NCI-H510A (cell line): Measurements from ENCODE around the gene ZNF621.

ENCODE experiments used
- DNase-seq: peaks from one replicate; lab custom pipeline; 2025; lab: John Stamatoyannopoulos, UW

ZNF621 gene

DNA sequence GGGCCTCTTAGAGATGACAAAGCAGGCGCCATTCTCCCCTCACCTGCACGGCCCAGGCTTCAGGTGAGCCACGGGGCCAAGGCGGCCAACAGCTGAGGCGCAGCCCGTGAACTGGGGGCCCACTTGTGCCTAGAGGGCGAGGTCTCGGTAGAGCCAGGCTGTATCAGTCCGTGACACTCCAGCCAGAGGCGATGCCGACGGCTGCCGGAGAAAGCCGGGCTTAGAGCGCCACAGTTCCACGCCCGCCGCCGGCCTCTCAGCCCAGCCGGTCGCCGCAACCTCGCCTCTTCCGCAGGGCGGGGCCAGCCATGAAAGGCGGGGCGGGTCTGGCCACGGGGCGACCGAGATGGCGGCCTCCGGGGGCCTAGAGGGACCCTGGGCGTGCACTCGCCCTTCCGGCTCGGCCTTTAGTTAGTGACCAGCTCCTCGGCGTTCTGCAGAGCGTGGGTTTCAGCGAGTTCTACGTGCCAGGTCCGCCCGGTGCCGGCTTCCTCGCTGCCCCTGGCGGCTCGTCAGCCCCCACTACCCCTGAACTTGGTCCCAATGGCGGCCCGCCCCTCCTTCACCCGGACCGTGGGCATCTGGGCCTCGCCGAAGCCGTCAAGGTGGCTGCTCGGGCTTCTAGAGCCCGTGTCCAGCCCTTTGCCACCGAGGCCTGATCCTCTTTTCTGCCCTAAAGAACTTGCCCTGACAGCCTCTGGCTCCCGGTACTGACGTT is at the start of gene ZNF621:
Gene ZNF621 (plus strand): TSS at position 393 of the 718 bp plus-strand sequence. CDS start 881 bp downstream, outside the sequence.
- peak; percentile 42 for DNase-seq

DNA sequence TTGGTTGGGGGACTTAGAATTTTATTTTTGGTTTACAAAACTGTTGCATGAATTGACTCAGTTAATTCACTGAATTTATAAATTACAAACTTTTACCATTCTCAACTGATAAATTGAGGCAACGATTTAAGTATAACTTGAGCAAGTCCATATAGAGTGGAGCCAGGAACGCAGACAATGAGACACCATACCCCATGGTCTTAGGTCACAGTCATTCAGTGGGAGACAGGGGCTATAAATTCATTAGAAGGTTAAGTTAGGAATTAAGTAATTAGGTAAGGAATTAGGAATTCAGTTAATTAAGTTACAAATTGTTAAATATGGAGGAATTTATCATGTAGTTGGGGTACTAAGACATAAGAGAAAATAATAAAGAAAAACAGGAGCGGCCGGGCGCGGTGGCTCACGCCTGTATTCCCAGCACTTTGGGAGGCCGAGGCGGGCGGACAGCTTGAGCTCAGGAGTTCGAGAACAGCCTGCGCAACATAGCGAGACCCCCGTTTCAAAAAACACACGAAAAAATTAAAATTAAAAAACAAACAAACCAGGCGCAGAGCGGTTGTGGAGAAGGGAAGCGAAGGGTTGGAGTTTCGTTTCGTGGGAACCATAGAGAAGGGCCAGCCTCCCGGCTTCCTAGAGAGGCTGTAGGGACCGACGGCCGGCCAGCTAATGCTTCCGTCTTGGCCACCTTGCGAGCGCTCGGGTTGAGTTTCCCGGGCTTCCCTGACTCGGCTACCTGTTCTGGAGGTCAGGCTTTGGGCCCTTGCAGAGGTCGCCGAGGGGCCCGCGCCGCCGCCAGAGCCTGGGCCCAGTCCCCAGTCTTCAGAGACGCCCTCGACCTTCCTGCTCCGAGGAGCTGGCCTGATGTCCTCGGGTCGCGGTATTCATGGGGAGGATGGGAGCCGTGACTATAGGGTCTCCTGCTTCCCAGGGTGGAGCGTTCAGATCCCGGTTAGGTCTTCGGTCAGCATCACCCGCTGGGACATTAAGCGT is 48.0 kb upstream of the ZNF621 start, which contains the start of gene ZNF619:
Gene ZNF619 (plus strand): TSS at position 645 of the 993 bp plus-strand sequence. CDS start 858 bp downstream, outside the sequence.
- peak; percentile 27 for DNase-seq

DNA sequence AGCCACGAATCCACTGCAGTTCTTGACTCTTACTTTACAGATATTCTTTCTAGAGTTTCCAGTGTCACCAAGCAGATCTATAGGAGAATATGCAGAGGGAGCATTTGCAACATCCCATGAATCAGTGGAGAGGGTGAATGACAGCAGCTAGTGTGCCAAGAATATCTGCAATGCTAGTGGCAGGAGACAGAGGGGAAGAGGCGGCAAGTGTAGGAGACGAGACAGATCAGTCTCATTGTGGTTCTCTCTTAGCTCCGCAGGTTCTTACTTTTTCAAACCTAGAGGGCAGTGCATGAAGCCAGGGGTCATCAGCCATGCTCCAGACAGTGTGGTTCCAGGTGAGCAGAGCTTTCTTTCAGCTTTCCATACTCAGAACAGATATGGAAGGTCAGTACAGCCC is 47.1 kb upstream of the ZNF621 start:
- no peak for DNase-seq

DNA sequence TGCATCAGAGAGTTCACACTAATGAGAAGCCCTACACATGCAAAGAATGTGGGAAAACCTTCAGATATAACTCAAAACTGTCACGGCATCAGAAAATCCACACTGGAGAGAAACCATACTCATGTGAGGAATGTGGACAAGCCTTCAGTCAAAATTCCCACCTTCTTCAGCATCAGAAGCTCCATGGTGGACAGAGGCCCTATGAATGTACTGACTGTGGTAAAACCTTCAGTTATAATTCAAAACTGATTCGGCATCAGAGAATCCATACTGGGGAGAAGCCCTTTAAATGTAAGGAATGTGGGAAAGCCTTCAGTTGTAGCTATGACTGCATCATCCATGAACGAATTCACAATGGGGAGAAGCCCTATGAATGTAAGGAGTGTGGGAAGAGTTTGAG is 37.6 kb upstream of the ZNF621 start:
- no peak for DNase-seq

DNA sequence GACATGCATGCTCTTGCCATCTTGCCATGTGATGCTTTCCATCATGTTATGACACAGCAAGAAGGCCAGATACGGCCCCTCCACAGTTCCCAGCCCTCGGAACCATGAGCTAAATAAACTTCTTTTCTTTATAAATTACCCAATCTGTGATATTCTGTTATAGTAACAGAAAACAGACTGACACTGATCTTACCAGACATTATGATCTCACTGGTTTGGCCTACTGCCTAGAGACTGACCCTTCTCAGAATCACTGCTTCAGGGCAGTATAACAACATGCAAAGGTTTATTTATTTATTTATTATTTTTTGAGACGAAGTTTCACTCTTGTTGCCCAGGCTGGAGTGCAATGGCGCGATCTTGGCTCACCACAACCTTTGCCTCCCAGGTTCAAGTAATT is 33.8 kb upstream of the ZNF621 start:
- no peak for DNase-seq

DNA sequence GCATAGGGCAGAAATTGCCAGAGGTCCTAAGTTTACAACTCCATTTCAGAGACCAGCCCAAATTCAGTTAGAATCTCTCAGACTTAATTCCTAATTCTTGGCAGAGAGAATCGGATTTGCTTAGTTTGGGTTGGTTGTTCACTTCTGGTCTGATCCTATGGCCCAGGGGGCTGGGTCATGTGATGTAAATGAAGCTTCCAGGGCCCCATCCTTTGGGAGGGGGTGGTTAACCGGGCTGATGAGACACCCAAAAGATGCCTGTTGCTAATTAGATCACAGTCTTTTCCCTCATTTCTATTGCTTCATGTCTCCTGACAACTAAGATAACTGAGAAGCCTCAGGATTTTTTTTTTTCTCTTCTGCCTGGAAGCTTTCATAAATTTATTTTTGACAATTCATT is 30.1 kb upstream of the ZNF621 start:
- no peak for DNase-seq

DNA sequence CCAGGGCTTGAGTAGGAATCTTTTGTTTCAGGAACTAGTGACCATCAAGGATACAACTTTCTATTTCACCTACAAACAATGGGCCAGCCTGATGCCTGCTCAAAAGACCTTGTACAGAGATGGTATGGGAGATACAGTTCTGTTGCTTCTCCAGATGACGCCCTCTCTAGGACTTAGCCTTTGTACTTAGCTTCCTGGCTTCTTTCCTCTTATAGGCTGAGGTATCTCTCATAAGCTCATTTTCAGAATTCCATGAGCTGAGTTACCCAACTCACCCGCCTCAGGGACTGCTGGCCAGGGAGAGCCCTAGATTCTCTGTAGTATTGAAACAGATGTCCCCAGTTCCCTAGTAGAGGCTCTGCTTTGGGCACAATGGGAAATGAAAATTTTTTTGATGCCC is 27.5 kb upstream of the ZNF621 start:
- no peak for DNase-seq

DNA sequence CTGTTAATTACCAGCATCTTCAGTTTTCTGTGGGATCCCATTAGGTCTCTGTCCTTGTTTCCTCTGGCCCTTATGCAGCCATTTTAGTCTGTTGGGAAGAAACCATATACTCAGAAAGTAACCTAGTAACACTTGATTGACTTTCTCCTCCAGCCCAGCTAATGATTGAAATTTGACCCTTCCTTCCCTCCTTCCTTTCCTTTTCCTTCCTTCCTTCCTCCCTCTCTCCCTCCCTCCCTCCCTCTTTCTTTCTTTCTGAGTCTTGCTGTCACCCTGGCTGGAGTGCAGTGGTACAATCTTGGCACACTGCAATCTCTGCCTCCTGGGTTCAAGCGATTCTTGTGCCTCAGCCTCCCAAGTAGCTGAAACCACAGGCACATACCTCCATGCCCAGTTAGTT is 24.8 kb upstream of the ZNF621 start:
- DNase-seq, result no peak

DNA sequence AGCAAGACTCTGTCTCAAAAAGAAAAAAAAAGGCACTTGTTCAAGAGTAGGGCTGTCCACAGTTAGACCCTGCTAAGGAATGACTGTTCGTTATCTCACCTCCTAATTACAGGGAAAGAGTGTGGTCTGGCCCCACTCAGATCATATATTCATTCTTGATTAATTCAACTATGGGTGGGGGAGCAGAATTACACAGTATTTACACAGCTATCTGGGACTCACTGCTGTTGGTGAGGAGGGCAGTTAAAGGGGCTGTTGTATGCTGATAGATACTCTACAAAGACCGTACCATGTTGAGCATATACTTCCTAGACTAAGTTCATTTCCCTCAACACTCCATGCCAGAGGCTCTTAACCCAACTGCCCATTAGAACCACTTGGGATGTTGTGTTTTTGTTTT is 22.7 kb upstream of the ZNF621 start:
- DNase-seq, result no peak

DNA sequence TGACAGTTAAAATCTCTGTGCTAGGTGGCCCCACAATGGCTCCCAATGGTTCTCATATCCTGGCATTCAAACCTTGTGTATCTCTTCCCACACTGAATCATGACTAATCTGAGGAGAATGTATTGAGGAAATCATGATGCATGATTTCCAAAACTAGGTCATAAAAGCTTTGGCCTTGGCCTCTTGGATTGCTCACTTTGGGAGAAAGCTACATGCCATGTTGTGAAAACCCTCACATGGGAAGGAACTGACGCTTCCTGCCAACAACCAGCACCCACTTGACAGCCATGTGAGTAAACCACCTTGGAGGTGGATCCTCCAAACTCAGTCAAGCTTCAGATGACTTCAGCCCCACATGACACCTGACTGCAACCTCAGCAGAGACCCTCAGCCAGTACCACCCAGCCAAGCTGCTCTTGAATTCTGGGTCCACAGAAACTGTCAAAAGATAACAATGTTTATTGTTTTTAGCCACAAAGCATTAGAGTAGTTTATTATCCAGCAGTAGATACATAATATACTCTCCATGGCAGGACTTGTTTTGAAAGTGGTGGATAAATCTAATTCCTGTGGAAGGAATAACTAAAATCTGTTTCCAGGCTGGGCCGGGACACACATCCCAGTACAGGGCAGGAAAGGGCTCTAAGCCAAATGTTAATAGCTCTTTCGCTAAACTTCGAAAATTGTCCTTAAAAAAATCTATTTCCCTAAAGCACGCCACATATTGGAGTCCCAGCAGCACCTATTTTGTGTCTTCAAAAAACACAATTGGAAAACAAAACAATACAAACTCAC is 19.9 kb upstream of the ZNF621 start:
- DNase-seq, result no peak

DNA sequence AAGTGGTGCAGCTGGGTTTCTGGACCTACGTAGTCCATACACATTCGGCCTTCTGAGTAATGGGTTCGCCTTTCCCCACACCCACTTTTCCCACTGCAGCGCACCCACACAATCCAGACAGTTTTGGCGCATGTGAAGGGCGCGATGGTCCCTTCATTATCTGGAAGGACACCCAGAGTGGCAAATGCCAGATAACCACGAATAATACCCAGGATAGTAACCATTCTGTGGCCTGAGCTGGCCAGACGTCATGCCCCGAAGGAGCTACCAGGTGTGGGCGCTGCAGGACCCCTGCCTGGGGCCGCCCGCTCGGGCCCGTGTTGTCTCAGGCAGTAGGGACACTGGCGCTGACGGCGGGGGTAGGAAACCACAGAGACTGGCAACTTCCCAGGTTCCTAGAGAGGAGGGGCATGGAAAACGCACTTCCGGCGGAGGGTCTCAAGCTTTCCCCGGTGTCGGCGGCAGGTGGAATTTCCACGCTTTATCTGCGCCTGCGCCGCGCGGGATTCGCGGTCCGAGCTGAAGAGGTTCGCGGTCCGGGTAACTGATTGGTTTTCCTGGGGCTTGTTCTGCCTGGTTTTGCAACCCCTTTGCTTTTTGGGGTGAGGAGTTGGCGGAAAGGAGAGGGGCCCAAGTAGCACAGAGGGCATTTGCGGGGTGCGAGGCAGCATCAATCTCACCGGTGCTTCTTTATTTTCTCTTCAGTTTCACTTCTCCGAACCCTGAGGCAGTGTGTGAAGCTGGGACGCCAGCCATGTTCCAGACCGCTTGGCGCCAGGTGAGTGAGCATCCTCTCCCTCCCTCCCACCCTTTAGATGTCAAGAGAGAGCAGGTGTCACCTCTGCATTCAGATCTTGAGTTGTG is 18.9 kb upstream of the ZNF621 start, which contains the start of gene ZNF620:
Gene ZNF620 (plus strand): TSS at position 441 of the 864 bp plus-strand sequence. CDS start 314 bp downstream, at position 755.
- DNase-seq, result peak; percentile 54

DNA sequence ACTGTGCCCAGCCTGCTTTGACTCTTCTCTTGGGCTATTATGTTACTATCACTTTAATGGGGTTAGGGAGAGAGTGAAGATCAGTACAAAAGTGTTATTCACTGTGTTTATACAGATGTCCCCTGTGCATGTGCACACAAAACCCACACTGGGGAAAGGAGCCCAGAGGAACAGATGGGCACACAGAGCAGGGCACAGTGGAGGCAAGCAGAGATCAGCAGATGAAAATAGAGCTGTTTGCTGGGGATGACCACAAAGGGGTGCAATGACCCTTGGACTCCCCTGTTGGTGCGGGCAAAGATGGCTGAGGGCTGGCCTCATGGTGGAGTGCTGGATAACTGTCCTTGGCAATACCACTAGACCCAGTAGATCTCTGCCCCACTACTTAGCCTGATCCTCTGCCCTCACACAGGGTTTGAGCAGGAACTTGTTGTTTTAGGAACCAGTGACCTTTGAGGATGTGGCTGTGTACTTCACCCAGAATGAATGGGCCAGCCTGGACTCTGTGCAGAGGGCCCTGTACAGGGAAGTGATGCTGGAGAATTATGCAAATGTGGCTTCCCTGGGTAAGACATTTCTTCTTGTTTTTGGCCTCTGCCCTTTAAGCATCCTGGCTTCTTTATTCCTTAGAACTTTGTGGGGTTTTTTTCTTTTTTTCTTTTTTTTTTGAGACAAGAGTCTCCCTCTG is 13.6 kb upstream of the ZNF621 start:
- no peak for DNase-seq

DNA sequence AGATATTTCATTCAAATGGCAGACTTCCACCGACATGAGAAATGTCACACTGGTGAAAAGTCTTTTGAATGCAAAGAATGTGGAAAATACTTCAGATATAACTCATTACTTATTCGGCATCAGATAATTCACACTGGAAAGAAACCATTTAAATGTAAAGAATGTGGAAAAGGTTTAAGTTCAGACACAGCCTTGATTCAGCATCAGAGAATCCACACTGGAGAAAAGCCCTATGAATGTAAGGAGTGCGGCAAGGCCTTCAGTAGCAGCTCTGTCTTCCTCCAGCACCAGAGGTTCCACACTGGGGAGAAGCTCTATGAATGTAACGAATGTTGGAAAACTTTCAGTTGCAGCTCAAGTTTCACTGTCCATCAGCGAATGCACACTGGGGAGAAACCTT is 8.6 kb upstream of the ZNF621 start:
- no peak for DNase-seq

DNA sequence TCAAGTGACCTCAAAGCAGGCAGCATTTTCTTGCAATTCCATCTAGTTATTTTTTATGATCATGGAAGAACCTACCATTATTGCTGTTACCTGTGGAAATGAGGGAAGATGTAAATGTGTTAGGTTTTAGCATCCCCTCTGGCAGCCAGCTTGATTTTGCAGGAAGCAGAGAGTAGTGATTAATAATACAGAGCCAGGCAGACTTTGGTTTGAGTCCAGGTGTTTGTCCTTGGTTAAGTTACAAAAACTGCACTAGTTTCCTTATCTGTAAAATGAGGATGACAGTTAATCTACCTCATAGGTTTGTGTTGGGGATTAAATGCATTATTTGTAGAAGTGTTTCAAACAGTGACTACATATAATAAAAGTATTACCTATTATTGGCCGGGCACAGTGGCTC is 6.7 kb upstream of the ZNF621 start:
- no peak for DNase-seq

DNA sequence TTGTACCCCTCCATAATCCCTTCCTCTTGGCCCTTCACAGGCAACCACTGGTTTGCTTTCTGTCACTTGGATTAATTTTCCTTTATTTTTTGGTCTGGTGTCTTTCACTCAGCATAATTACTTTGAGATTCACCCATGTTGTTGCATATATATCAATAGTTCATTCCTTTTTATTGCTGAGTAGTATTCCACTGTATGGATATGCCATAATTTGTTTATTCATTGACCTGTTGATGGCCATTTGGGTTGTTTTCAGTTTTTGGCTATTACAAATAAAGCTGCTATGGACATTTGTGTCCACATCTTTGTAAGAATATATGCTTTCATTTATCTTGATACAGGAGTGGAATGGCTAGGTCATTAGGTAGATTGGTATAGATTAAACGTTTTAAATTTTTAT is 5.9 kb upstream of the ZNF621 start:
- no peak for DNase-seq

DNA sequence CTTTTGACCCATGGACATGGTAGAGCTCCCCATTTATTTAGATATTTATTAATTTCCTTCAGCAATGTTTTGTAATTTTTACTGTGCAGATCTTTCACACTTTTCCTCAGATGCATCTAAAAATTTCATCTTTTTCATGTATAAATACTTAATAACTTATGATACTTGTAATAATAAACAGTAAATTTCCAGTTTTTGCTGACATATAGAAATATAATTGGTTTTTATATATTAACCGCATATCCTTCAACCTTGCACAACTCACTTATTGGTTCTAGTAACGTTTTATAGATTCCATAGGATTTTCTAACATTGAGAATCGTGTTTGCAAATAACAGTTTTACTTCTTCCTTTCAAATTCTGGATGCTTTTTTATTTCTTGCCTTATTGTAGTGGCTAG is 3.5 kb upstream of the ZNF621 start:
- no peak for DNase-seq

DNA sequence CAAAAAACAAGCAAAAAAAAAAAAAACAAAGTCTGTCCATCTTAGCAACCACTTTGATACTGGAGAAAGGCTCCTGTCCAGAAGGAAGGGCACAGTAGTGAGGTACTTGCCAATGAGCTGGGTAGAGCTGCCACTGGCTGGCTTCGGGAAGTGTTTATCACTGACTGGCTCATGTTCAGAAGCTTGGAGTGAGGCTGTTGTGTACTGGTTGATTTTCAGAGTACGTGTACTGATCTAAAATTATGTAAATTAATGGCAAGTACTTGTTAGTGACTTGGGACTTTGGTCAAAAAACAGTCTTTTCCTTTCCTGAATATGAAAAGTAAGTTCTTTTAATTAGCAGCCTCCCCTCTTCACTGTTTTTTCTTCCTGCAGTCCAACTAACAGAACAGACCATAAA is 979 bp upstream of the ZNF621 start:
- DNase-seq, result peak; percentile 2

DNA sequence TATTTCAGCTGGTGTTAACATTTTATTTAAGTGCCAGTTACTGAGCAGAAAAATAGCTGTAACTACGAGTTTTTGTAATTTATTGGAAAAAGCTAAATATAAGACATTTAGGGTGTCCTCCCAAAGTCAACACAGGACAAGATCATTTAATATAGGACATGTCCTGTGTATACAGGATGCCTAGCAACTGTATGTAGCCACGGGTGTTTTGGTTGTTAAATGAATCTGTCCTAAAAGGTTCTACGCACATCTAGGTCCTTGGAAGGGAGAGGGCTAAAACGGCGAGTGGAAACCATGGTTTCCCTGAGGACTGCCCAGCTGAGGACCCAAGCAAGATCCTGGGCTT is 565 bp upstream of the ZNF621 start:
- no peak for DNase-seq

DNA sequence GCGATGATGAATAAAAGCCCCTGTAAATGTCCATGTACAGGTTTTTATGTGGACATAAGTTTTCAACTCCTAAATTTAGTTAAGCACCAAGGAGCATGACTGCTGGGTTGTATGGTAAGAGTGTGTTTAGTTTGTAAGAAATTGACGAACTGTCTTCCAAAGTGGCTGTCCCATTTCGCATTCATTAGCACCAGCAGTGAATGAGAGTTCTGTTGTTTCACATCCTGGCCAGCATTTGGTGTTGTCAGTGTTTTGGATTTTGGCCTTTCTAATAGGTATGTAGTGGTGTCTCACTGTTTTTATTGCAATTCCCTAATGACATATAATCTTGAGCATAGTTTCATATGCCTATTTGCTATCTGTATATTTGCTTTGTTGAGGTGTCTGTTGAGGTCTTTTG is 3.7 kb downstream of the ZNF621 start:
- no peak for DNase-seq

DNA sequence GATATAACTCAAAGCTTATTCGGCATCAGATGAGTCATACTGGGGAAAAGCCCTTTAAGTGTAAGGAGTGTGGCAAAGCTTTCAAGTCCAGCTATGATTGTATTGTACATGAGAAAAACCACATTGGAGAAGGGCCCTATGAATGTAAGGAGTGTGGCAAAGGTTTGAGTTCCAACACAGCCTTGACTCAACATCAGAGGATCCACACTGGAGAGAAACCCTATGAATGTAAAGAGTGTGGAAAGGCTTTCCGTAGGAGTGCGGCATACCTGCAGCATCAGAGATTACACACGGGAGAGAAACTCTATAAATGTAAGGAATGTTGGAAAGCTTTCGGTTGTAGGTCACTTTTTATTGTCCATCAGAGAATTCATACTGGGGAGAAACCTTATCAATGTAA is 7.5 kb downstream of the ZNF621 start:
- no peak for DNase-seq

DNA sequence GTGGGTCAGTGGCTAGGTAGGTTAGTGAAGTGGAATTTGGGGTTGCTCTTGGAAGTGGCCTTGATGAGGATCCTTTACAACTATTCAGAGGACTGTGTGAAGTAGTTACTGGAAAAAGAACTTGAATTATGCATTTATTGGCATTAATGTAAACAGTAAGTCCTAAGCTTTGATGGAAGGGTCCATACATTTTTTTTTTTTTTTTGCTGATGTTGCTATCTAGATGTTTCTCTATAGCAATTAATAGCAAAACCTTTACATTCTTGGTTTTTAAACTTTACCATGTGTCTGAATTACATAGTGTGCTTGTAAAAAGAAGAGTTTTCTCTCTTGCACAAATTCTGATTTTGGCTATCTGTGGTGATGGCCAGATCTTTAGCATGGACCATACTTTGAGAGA is 9.5 kb downstream of the ZNF621 start:
- DNase-seq, result no peak
